ENCODE results near the gene ZFYVE9. TPM values are rescaled to one million over a fixed set of nuclear protein-coding genes. Genes with fewer than 3 reads are reported as not detected.

The ZFYVE9 gene
- total and polyA plus RNA-seq, 2 of the 8 experiments (the other 6 are each of a cell fraction or from before 2014, with no cell fraction given), result 5.8 to 26.5 TPM

GRCh38 chr1:52158218-52158617 lies 16.3 kb downstream of the ZFYVE9 start (continued):
- TF ChIP-seq, protein P1, sequence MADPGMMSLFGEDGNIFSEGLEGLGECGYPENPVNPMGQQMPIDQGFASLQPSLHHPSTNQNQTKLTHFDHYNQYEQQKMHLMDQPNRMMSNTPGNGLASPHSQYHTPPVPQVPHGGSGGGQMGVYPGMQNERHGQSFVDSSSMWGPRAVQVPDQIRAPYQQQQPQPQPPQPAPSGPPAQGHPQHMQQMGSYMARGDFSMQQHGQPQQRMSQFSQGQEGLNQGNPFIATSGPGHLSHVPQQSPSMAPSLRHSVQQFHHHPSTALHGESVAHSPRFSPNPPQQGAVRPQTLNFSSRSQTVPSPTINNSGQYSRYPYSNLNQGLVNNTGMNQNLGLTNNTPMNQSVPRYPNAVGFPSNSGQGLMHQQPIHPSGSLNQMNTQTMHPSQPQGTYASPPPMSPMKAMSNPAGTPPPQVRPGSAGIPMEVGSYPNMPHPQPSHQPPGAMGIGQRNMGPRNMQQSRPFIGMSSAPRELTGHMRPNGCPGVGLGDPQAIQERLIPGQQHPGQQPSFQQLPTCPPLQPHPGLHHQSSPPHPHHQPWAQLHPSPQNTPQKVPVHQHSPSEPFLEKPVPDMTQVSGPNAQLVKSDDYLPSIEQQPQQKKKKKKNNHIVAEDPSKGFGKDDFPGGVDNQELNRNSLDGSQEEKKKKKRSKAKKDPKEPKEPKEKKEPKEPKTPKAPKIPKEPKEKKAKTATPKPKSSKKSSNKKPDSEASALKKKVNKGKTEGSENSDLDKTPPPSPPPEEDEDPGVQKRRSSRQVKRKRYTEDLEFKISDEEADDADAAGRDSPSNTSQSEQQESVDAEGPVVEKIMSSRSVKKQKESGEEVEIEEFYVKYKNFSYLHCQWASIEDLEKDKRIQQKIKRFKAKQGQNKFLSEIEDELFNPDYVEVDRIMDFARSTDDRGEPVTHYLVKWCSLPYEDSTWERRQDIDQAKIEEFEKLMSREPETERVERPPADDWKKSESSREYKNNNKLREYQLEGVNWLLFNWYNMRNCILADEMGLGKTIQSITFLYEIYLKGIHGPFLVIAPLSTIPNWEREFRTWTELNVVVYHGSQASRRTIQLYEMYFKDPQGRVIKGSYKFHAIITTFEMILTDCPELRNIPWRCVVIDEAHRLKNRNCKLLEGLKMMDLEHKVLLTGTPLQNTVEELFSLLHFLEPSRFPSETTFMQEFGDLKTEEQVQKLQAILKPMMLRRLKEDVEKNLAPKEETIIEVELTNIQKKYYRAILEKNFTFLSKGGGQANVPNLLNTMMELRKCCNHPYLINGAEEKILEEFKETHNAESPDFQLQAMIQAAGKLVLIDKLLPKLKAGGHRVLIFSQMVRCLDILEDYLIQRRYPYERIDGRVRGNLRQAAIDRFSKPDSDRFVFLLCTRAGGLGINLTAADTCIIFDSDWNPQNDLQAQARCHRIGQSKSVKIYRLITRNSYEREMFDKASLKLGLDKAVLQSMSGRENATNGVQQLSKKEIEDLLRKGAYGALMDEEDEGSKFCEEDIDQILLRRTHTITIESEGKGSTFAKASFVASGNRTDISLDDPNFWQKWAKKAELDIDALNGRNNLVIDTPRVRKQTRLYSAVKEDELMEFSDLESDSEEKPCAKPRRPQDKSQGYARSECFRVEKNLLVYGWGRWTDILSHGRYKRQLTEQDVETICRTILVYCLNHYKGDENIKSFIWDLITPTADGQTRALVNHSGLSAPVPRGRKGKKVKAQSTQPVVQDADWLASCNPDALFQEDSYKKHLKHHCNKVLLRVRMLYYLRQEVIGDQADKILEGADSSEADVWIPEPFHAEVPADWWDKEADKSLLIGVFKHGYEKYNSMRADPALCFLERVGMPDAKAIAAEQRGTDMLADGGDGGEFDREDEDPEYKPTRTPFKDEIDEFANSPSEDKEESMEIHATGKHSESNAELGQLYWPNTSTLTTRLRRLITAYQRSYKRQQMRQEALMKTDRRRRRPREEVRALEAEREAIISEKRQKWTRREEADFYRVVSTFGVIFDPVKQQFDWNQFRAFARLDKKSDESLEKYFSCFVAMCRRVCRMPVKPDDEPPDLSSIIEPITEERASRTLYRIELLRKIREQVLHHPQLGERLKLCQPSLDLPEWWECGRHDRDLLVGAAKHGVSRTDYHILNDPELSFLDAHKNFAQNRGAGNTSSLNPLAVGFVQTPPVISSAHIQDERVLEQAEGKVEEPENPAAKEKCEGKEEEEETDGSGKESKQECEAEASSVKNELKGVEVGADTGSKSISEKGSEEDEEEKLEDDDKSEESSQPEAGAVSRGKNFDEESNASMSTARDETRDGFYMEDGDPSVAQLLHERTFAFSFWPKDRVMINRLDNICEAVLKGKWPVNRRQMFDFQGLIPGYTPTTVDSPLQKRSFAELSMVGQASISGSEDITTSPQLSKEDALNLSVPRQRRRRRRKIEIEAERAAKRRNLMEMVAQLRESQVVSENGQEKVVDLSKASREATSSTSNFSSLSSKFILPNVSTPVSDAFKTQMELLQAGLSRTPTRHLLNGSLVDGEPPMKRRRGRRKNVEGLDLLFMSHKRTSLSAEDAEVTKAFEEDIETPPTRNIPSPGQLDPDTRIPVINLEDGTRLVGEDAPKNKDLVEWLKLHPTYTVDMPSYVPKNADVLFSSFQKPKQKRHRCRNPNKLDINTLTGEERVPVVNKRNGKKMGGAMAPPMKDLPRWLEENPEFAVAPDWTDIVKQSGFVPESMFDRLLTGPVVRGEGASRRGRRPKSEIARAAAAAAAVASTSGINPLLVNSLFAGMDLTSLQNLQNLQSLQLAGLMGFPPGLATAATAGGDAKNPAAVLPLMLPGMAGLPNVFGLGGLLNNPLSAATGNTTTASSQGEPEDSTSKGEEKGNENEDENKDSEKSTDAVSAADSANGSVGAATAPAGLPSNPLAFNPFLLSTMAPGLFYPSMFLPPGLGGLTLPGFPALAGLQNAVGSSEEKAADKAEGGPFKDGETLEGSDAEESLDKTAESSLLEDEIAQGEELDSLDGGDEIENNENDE (IDR thresholded peaks at IDR 0.05; ENCODE audit: insufficient replicate concordance, low read length), result no peak
- TF ChIP-seq FOSL1 (IDR thresholded peaks at IDR 0.05; ENCODE audit: insufficient read depth, low read depth, low read length), result no peak
- TF ChIP-seq BRCA1 (IDR thresholded peaks at IDR 0.05; ENCODE audit: low read depth, low read length), result no peak
- no peak for TF ChIP-seq JUN (IDR thresholded peaks at IDR 0.05; ENCODE audit: low read depth, low read length)
- no peak for TF ChIP-seq USF2 (IDR thresholded peaks at IDR 0.05; ENCODE audit: low read length)
- no peak for TF ChIP-seq GTF2F1 (IDR thresholded peaks at IDR 0.05; ENCODE audit: borderline replicate concordance, low read depth, low read length)
- TF ChIP-seq CTBP2 (IDR thresholded peaks at IDR 0.05; ENCODE audit: borderline replicate concordance, insufficient read depth, insufficient read length, low read length), result no peak
- no peak for TF ChIP-seq POLR2AphosphoS5 (IDR thresholded peaks at IDR 0.05; ENCODE audit: low read depth, low read length)
- no peak for TF ChIP-seq CBX5 (IDR thresholded peaks at IDR 0.05; ENCODE audit: low read depth, low read length)

Measured in H1 (cell line).